H9 (cell line): ENCODE results near the gene TTYH1. TPM values are rescaled to one million over a fixed set of nuclear protein-coding genes. Genes with fewer than 3 reads are reported as not detected.

Experiments used
- DNase-seq: peaks from one replicate; pipeline ENCODE4 v3.0.0-alpha.2; 2017
- H2AFZ ChIP-seq: one replicate; pipeline ENCODE4 v1.6.1; 2013; ENCODE audit warnings: mild to moderate bottlenecking, low read length, control low read depth, moderate library complexity
- H2AK5ac ChIP-seq: 2 replicates; pipeline ENCODE4 v1.6.1; 2013; ENCODE audit warnings: low read length, control low read depth, mixed read lengths; ENCODE audit not compliant: insufficient read length
- H2BK120ac ChIP-seq: one replicate; pipeline ENCODE4 v1.6.1; 2013; ENCODE audit warnings: low read depth, mild to moderate bottlenecking, low read length, control low read depth, inconsistent platforms; ENCODE audit not compliant: poor library complexity, severe bottlenecking
- H2BK12ac ChIP-seq: 2 replicates; pipeline ENCODE4 v1.6.1; 2013; ENCODE audit warnings: low read length, control low read depth, mixed read lengths, low read depth; ENCODE audit not compliant: insufficient read length
- H2BK15ac ChIP-seq: 2 replicates; pipeline ENCODE4 v1.6.1; 2013; ENCODE audit warnings: low read depth, low read length, control low read depth
- H2BK20ac ChIP-seq: one replicate; pipeline ENCODE4 v1.6.1; 2013; ENCODE audit warnings: low read depth, mild to moderate bottlenecking, low read length, control low read depth, inconsistent platforms; ENCODE audit not compliant: poor library complexity, severe bottlenecking
- H2BK5ac ChIP-seq: 2 replicates; pipeline ENCODE4 v1.6.1; 2013; ENCODE audit warnings: low read length, control low read depth, mixed read lengths; ENCODE audit not compliant: insufficient read length
- H3K14ac ChIP-seq: 2 replicates; pipeline ENCODE4 v1.6.1; 2013; ENCODE audit warnings: low read length, control low read depth; ENCODE audit not compliant: insufficient read depth
- H3K18ac ChIP-seq: 2 replicates; pipeline ENCODE4 v1.6.1; 2013; ENCODE audit warnings: low read depth, mild to moderate bottlenecking, mixed read lengths, low read length, control low read depth; ENCODE audit not compliant: insufficient read length
- H3K23ac ChIP-seq: 2 replicates; pipeline ENCODE4 v1.6.1; 2013; ENCODE audit warnings: low read length, control low read depth, mixed read lengths, low read depth; ENCODE audit not compliant: insufficient read length
- H3K23me2 ChIP-seq: 2 replicates; pipeline ENCODE4 v1.6.1; 2013; ENCODE audit warnings: low read depth, mild to moderate bottlenecking, mixed read lengths, low read length, control low read depth; ENCODE audit not compliant: insufficient read length, poor library complexity, severe bottlenecking
- H3K27ac ChIP-seq: 2 replicates; pipeline ENCODE4 v1.5.1; 2013; ENCODE audit warnings: low read length, control low read depth, mixed read lengths, low read depth; ENCODE audit not compliant: insufficient read length
- H3K27me3 ChIP-seq: 2 replicates; pipeline ENCODE4 v1.6.1; 2013; ENCODE audit warnings: low read length, control low read depth, inconsistent platforms; ENCODE audit not compliant: insufficient read depth
- H3K4ac ChIP-seq: 2 replicates; pipeline ENCODE4 v1.6.1; 2013; ENCODE audit warnings: low read depth, mild to moderate bottlenecking, control low read depth, inconsistent platforms, low read length, moderate library complexity
- H3K4me1 ChIP-seq: 2 replicates; pipeline ENCODE4 v1.6.1; 2013; ENCODE audit warnings: low read length, control low read depth, inconsistent platforms; ENCODE audit not compliant: insufficient read depth
- H3K4me2 ChIP-seq: 2 replicates; pipeline ENCODE4 v1.6.1; 2013; ENCODE audit warnings: low read length, control low read depth, mixed read lengths; ENCODE audit not compliant: insufficient read length, insufficient read depth
- H3K56ac ChIP-seq: 2 replicates; pipeline ENCODE4 v1.6.1; 2013; ENCODE audit warnings: low read depth, mild to moderate bottlenecking, mixed read lengths, low read length, control low read depth; ENCODE audit not compliant: insufficient read length
- H3K79me1 ChIP-seq: 2 replicates; pipeline ENCODE4 v1.6.1; 2013; ENCODE audit warnings: low read depth, mild to moderate bottlenecking, moderate library complexity, low read length, control low read depth, inconsistent platforms; ENCODE audit not compliant: insufficient read depth, poor library complexity, severe bottlenecking
- H3K79me2 ChIP-seq: 2 replicates; pipeline ENCODE4 v1.6.1; 2013; ENCODE audit warnings: low read length, control low read depth, inconsistent platforms; ENCODE audit not compliant: insufficient read depth
- H3K9ac ChIP-seq: 2 replicates; pipeline ENCODE4 v1.6.1; 2013; ENCODE audit warnings: low read length, control low read depth, mixed read lengths; ENCODE audit not compliant: insufficient read length; ENCODE audit errors: extremely low read depth
- H3K9me3 ChIP-seq: one replicate; pipeline ENCODE4 v1.6.1; 2013; ENCODE audit warnings: low read depth, low read length, inconsistent platforms; ENCODE audit not compliant: control insufficient read depth
- H3T11ph ChIP-seq: one replicate; pipeline ENCODE4 v1.6.1; 2013; ENCODE audit warnings: mild to moderate bottlenecking, low read length, control low read depth, inconsistent platforms
- H4K20me1 ChIP-seq: one replicate; pipeline ENCODE4 v1.6.1; 2013; ENCODE audit not compliant: control insufficient read depth, insufficient read length, insufficient read depth
- H4K5ac ChIP-seq: 2 replicates; pipeline ENCODE4 v1.6.1; 2013; ENCODE audit warnings: low read depth, mild to moderate bottlenecking, mixed read lengths, low read length, control low read depth; ENCODE audit not compliant: insufficient read length
- H4K8ac ChIP-seq: replicated peaks from 2 replicates; pipeline ENCODE4 v1.6.1; 2013; ENCODE audit warnings: low read length, control low read depth, mixed read lengths, low read depth; ENCODE audit not compliant: insufficient read length
- H4K91ac ChIP-seq: 2 replicates; pipeline ENCODE4 v1.6.1; 2013; ENCODE audit warnings: low read depth, mild to moderate bottlenecking, moderate library complexity, mixed read lengths, low read length, control low read depth; ENCODE audit not compliant: insufficient read length
- H3K27ac Mint-ChIP-seq, 3 experiments: 2 replicates in 2 of 3; 3 replicates in 1 of 3; pipeline ENCODE4 v1.8.0; 2020 to 2021; ENCODE audit warnings: mixed read lengths in 3 of 3, mild to moderate bottlenecking in 1 of 3, moderate library complexity in 1 of 3
- H3K27me3 Mint-ChIP-seq: 2 replicates; pipeline ENCODE4 v1.8.0; 2021; ENCODE audit warnings: low read depth, mild to moderate bottlenecking, moderate library complexity, mixed read lengths
- H3K36me3 Mint-ChIP-seq, 3 experiments: 2 replicates in 2 of 3; 3 replicates in 1 of 3; pipeline ENCODE4 v1.8.0; 2020 to 2021; ENCODE audit warnings: low read depth in 3 of 3, mixed read lengths in 3 of 3; ENCODE audit not compliant: insufficient read depth in 1 of 3
- H3K4me1 Mint-ChIP-seq, 2 experiments: 2 replicates each; pipeline ENCODE4 v1.8.0; 2020; ENCODE audit warnings: mixed read lengths in 2 of 2
- H3K4me3 Mint-ChIP-seq, 2 experiments: 2 replicates in 1 of 2; 3 replicates in 1 of 2; pipeline ENCODE4 v1.8.0; 2020 to 2021; ENCODE audit warnings: mild to moderate bottlenecking in 2 of 2, mixed read lengths in 2 of 2, moderate library complexity in 1 of 2
- H3K9me3 Mint-ChIP-seq, 2 experiments: 2 replicates in 1 of 2; 3 replicates in 1 of 2; pipeline ENCODE4 v1.8.0; 2020; ENCODE audit warnings: mild to moderate bottlenecking in 2 of 2, mixed read lengths in 2 of 2, moderate library complexity in 1 of 2
- CTCF ChIP-seq: fragments of 200-600 bp; sonication (generic); conservative IDR thresholded peaks from 3 replicates; pipeline ENCODE4 v1.8.0; 2021; ENCODE audit warnings: antibody characterized with exemption, mild to moderate bottlenecking
- WGBS: extraction: QIAGEN DNeasy Blood & Tissue Kit; methylation state at CpG from one replicate; pipeline ENCODE4 v1.1.7; 2013; ENCODE audit warnings: missing lambda C conversion rate, low lambda C conversion rate, mixed read lengths; ENCODE audit not compliant: insufficient read length; ENCODE audit errors: extremely low coverage; 5-methylcytosine and 5-hydroxymethylcytosine counted together
- total RNA-seq: library from RNA; stranded (reverse); gene quantifications from 2 replicates; pipeline ENCODE4 v1.2.1, GENCODE V29; 2021

TTYH1 gene
- total RNA-seq, 1 experiment from 2014 or later: 47.1 TPM

GRCh38 chr19:54424660-54425381, 9.6 kb downstream of the TTYH1 start:
- H3K9ac ChIP-seq: no peak overlapping the region
- H3K4ac ChIP-seq: no peak overlapping the region
- no peak overlapping the region for H3K27ac ChIP-seq
- no peak overlapping the region for H2BK12ac ChIP-seq
- no peaks in the 10 kb centered on the region for H3K79me1 ChIP-seq
- H3K79me2 ChIP-seq: no peaks in the 10 kb centered on the region
- H3K18ac ChIP-seq: no peak overlapping the region
- no peak overlapping the region for H2AK5ac ChIP-seq
- WGBS: no CpG with 5 or more reads among the region's 36 CpGs
- H3K56ac ChIP-seq: no peak overlapping the region
- Mint-ChIP-seq H3K27me3 (peaks cover 74% of the 10 kb centered on the region), H3K36me3 (peaks cover 21 to 49% (median 47%) of the 10 kb centered on the region in 3 experiments; a peak in 6 of 7 replicates), H3K27ac (no peak overlapping the region), H3K4me1 (peaks cover 27 to 39% of the 10 kb centered on the region in 2 experiments), H3K4me3 (no peak overlapping the region), H3K9me3 (peaks cover 0 to 3% of the 10 kb centered on the region in 2 experiments; a peak in 1 of 5 replicates)
- no peak overlapping the region for H3K4me2 ChIP-seq
- H3K23ac ChIP-seq: no peak overlapping the region
- no peaks in the 10 kb centered on the region for H4K20me1 ChIP-seq
- H3K4me1 ChIP-seq: peaks cover 2% of the 10 kb centered on the region; the same call in 1 of the 2 replicates
- H3K9me3 ChIP-seq: no peaks in the 10 kb centered on the region
- no peak overlapping the region for H3K14ac ChIP-seq
- no peak overlapping the region for H4K8ac ChIP-seq
- DNase-seq: no peak
- H4K91ac ChIP-seq: no peak overlapping the region
- no peak overlapping the region for H2BK15ac ChIP-seq
- H4K5ac ChIP-seq: no peak overlapping the region
- peaks cover 3% of the 10 kb centered on the region for H3K23me2 ChIP-seq
- no peak overlapping the region for H2BK20ac ChIP-seq
- no peak for TF ChIP-seq CTCF
- H2AFZ ChIP-seq: no peak overlapping the region
- no peaks in the 10 kb centered on the region; the same call in 1 of the 2 replicates for H3K27me3 ChIP-seq
- H3T11ph ChIP-seq: no peak overlapping the region
- no peak overlapping the region for H2BK5ac ChIP-seq
- H2BK120ac ChIP-seq: no peak overlapping the region
